Mononuclear cell (primary cell): ENCODE measurements around the gene ITPRIPL2. TPM values are rescaled to one million over a fixed set of nuclear protein-coding genes. Genes with fewer than 3 reads are reported as not detected.

ENCODE experiments used
- H3K27me3 ChIP-seq: 2 replicates; pipeline ENCODE4 v1.6.0; 2011; ENCODE audit warnings: low read length, control low read depth; ENCODE audit not compliant: insufficient read depth
- H3K4me1 ChIP-seq: 2 replicates; pipeline ENCODE4 v1.5.1; 2011; ENCODE audit warnings: mild to moderate bottlenecking, low read length, control low read depth; ENCODE audit not compliant: insufficient read depth
- H3K4me3 ChIP-seq: 2 replicates; pipeline ENCODE4 v1.5.1; 2011; ENCODE audit warnings: mild to moderate bottlenecking, low read length, moderate library complexity
- H3K9me3 ChIP-seq: 2 replicates; pipeline ENCODE4 v1.5.1; 2011; ENCODE audit warnings: low read depth, mild to moderate bottlenecking, control low read depth, low read length
- total RNA-seq: library from RNA; depleted of rRNA; stranded (reverse); fragments of >200 nt; gene quantifications from one replicate; pipeline ENCODE4 v1.2.3, GENCODE V29; 2012

The ITPRIPL2 gene
- total RNA-seq, 1 donor: 2.5 TPM

DNA sequence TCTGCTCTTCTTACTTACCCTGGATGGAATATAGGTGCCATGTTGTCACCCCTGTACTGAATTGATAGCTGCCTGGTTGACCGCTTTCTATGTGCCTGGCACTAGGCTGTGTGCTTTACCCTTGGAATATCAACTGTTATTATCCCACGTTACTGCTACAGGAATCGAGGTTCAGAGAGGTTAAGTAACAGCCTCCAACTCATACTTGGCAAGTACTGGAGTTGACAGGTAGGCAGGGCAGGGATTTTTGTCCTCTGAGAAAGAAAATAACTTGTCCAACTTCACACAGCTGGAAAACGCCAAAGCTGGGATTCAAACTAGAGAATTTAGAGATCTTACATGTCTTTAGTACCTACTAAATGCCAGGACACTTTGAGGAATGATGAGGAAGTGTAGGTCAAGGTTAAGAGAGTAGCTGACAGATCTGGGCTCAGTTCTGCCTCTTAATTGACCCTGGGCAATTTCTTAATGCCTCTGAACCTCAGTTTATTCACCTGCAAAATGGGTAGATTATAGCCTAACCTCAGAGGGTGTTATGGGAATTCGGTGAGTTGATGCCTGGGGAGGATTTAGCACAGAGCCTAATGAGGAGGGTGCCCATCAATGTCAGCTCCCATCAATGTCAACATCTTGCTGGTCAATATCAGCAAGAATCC, 25.8 kb downstream of the ITPRIPL2 start:
- H3K4me3 ChIP-seq: no peak overlapping the region
- H3K4me1 ChIP-seq: peaks cover 20% of the 10 kb centered on the region
- no peaks in the 10 kb centered on the region for H3K27me3 ChIP-seq
- H3K9me3 ChIP-seq: no peaks in the 10 kb centered on the region

DNA sequence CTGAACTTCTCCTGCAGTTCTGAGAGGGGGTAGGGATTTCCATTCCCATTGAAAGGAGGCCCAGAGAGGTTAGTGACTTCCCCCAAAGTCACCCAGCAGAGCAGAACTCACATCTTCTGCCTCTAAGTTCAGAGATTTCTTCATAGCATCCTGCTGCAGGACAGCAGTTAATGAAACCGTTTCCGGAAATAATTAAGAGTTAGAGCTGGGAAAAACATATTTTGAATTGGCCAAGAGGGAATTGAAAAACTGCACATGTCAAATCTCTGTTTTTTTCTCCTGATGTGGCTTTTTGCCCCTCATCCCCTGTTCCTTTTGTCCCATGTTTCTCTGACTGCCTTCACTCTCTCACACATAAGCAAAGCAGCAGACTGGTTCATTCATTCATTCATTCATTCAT, 26.6 kb downstream of the ITPRIPL2 start:
- Histone ChIP-seq H3K4me1 (peaks cover 20% of the 10 kb centered on the region), H3K9me3 (no peaks in the 10 kb centered on the region), H3K27me3 (no peaks in the 10 kb centered on the region), H3K4me3 (no peak overlapping the region)

DNA sequence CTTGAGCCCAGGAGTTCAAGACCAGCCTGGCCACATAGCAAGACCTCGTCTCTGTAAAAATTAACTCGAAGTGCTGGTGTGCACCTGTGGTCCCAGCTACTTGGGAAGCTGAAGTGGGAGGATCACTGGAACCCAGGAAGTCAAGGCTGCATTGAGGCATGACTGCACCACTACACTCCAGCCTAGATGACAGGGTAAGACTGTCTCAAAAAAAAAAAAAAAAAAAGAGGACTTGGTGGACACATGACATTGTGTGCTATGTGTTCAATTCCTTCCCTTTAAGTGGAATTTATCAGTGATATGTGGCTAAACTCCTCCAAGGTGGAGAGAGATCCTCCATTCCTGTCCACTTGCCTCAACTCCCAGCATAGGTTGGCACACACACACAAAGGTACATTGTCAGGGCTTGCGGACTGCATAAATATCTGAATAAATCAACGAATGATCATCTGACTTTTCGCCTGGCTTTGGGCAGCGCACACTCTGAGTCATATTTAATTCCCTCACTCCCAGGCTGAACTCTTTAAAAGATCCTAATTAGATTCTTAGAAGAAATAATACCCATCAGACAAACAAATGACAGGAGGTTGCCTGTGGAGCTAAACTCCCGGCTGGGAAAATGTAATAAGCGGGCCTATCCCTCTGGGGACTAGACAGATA, 29.3 kb downstream of the ITPRIPL2 start:
- Histone ChIP-seq H3K4me3 (no peak overlapping the region), H3K27me3 (no peaks in the 10 kb centered on the region), H3K9me3 (peaks cover 1% of the 10 kb centered on the region), H3K4me1 (peaks cover 4% of the 10 kb centered on the region)

DNA sequence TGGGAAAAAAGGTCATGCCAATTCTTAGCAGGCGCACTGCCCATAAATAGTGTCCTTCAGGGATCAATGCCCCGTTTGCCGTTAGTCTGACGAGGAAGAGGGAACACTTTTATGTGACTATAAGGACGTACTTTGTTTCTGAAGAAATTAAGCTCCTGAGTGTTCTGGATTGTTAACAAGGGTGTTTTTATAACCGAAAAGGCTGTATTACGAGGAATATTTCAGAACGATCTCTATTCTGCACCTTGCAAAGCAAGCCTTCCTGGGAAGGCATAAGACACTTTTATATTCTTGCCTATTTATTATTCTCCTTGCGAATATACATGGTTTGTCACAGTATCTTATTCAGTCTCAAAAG, 29.8 kb downstream of the ITPRIPL2 start:
- peaks cover 2% of the 10 kb centered on the region for H3K4me1 ChIP-seq
- H3K4me3 ChIP-seq: no peak overlapping the region

DNA sequence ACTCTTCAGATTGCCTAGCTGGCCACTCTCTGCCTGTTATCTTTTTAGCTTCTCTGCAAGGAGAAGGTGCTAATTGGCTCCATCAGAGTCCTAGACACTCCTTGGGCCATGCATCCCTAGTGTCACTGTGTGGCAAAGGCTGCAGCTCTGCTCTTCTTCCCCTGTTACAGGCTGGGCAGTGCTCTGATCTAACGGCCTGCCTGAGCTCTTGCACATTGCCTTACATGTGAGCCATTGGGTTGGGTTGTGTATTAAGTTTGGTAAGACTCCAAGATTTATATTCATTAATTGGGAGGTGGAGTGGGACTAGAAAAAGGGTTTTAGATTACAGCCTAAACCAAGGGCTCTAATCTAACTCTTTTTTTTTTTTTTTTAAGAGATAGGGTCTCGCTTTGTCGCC, 31.2 kb downstream of the ITPRIPL2 start:
- H3K4me1 ChIP-seq: no peaks in the 10 kb centered on the region
- no peak overlapping the region for H3K4me3 ChIP-seq

More for the DNA sequence above, 29.8 kb downstream of the ITPRIPL2 start:
- Histone ChIP-seq H3K27me3 (no peaks in the 10 kb centered on the region), H3K9me3 (peaks cover 4% of the 10 kb centered on the region)

DNA sequence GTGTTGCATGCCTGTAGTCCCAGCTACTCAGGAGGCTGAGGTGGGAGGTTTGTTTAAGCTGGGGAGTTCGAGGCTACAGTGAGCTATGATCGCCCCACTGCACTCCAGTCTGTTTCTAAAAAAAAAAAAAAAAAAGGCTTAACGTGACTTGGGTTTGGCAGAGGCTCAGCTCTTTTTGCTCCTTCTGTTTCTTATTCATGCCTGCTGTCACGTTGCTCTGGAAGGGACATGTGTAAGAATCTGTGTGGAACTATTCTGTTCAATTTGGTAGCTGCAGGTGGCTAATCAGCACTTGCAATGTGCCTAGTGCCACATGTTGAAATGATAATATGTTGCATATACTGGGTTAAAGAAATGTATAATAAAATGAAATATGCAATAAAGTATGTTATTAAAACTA, 33.4 kb downstream of the ITPRIPL2 start:
- Histone ChIP-seq H3K27me3 (no peaks in the 10 kb centered on the region), H3K4me1 (no peaks in the 10 kb centered on the region), H3K9me3 (peaks cover 4% of the 10 kb centered on the region), H3K4me3 (no peak overlapping the region)

More for the DNA sequence above, 31.2 kb downstream of the ITPRIPL2 start:
- no peaks in the 10 kb centered on the region for H3K27me3 ChIP-seq
- H3K9me3 ChIP-seq: peaks cover 4% of the 10 kb centered on the region

DNA sequence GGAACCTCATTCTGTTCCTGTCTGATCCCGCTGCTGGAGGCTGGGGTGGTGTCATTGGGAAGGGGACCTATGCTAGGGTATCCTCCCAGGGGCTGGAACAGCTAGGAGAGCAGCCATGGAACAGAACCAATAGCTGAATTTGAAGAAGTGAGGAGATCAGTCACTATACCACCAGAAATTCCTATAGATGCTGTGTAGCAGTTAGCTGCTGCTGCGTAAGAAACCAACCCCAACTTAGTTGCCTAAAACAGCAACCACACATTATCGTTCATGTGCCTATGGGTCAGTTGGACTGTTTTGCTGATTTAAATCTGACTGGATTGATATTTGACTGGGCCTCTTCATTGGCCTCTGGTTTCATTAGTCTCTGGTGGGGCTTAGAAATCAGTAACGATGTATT, 33.9 kb downstream of the ITPRIPL2 start:
- no peaks in the 10 kb centered on the region for H3K27me3 ChIP-seq
- no peak overlapping the region for H3K4me3 ChIP-seq
- peaks cover 4% of the 10 kb centered on the region for H3K9me3 ChIP-seq
- no peaks in the 10 kb centered on the region for H3K4me1 ChIP-seq

DNA sequence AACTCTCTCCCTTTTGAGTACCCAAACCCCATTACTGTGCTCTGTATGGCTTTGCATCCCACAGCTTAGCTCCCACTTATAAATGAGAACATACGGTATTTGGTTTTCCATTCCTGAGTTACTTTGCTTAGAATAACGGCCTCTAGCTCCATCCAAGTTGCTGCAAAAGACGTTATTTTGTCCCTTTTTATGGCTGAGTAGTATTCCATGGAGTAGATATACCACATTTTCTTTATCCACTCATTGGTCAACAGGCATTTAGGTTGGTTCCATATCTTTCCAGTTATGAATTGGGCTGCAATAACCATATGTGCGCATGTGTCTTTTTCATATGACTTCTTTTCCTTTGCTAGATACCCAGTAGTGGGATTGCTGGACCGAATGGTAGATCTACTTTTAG, 34.4 kb downstream of the ITPRIPL2 start:
- no peaks in the 10 kb centered on the region for H3K27me3 ChIP-seq
- no peaks in the 10 kb centered on the region for H3K4me1 ChIP-seq
- H3K9me3 ChIP-seq: peaks cover 4% of the 10 kb centered on the region
- H3K4me3 ChIP-seq: no peak overlapping the region

DNA sequence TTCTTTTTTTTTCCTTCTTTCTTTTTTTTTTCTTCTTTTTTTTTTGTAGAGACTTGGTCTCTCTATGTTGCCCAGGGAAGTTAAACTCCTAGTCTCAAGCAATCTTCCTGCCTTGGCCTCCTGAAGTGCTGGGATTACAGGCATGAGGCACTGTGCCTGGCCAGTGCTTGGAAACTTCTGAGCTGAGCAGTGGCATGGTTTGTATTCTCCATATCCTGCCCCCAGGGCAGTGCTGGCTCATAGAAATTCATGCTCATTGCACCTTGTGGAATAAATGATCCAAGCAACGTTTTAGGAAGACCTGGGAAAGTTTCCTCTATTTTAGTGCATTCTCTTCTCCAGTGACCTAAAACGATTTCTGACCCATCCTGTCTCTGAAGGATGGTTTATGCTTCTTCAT, 37.5 kb downstream of the ITPRIPL2 start:
- Histone ChIP-seq H3K27me3 (no peaks in the 10 kb centered on the region), H3K4me3 (no peak overlapping the region), H3K4me1 (no peaks in the 10 kb centered on the region), H3K9me3 (peaks cover 4% of the 10 kb centered on the region)

DNA sequence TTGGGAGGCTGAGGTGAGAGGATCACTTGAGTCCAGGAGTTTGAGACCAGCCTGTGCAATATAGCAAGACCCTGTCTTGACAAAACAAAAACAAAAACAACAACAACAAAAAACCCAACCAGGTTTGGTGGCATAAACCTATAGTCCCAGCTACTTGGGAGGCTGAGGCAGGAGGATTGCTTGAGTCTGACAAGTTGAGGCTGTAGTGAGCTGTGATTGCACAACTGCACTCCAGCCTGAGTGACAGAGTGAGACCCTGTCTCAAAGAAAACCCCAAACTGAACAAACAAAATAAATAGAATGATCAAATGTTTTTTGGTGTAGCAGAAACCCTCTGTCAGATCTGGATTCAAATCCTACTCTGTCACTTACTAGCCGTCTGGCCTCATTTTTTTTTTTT, 38.3 kb downstream of the ITPRIPL2 start:
- no peak overlapping the region for H3K4me3 ChIP-seq
- no peaks in the 10 kb centered on the region for H3K27me3 ChIP-seq
- H3K4me1 ChIP-seq: no peaks in the 10 kb centered on the region
- H3K9me3 ChIP-seq: peaks cover 4% of the 10 kb centered on the region

DNA sequence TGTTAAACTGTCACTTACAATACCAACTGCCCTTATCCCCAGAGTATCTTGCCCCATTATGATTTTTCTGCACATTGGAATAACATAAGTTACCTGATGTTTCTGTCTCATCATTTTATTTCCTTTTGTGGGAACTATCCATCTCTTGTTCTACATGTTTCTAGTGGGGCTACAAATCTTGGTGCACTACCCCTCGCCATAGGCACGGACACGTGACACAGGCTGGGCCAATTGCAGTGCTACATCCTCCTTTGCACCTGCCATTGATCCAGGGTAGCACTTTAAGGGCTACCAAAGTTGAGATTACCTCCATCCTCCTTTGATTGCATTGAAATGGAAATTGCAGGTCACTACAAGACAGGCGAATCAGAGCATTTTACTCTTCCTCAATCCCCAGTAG, 40.1 kb downstream of the ITPRIPL2 start:
- Histone ChIP-seq H3K27me3 (no peaks in the 10 kb centered on the region), H3K9me3 (no peaks in the 10 kb centered on the region), H3K4me3 (no peak overlapping the region), H3K4me1 (no peaks in the 10 kb centered on the region)

DNA sequence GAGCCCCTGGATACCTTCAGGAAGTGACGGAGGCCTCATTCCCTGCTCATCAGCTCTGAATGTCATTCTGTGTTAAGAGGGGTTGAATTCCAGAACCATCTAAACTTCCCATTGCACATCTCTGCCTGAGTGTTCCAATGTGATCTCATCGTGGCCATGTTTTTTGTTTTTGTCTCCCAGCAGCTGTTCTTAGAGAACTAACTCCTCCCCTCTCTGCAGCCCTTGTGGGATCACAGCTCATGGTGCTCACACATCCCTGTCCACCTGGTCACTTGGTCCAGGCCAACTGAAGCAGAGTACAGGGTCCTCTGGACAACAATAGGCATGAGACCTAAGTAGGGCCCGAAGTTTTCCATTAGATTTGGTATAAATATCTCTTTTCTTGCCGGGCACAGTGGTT, 48.3 kb downstream of the ITPRIPL2 start:
- Histone ChIP-seq H3K27me3 (peaks cover 5% of the 10 kb centered on the region), H3K4me1 (no peaks in the 10 kb centered on the region), H3K4me3 (no peak overlapping the region), H3K9me3 (no peaks in the 10 kb centered on the region)

DNA sequence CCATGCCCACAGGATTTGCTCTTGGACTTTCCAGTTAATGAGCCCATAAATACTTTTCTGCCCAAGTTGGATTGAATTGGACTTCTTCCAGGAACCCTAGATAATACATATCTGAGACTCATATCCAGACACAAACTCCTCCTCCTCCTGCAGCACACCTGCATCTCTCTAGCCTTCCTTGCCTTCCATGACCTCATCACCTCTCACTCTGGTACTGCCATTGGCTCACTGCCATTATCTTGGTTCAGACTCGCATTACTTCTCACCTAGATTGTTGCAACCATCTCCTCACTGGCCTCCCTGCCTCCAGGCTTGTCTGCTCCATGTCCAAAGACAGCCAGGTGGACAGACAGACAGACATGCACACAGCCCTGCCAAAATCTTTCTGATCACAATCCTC, 49.5 kb downstream of the ITPRIPL2 start:
- Histone ChIP-seq H3K9me3 (no peaks in the 10 kb centered on the region), H3K27me3 (peaks cover 5% of the 10 kb centered on the region), H3K4me1 (no peaks in the 10 kb centered on the region), H3K4me3 (no peak overlapping the region)

DNA sequence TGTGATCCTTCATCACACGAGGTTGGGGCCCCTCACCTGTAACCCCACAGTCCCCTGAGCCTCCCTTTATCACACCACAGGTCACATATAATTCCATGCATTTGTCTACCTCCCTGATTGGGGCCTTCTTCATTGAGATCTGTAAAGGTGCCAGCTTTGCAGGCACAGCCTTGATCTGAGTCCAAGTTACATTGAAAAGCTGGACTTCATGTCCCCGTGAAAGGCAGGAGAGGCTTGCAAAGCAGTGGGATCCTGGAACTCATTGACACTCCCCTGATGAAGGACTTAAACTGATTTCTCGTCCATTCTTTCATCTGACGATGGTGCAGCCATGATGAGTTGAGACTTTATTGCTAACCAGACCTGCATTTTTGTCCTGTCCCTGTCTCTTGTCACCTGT, 50.5 kb downstream of the ITPRIPL2 start:
- Histone ChIP-seq H3K27me3 (peaks cover 13% of the 10 kb centered on the region), H3K4me1 (no peaks in the 10 kb centered on the region), H3K4me3 (no peak overlapping the region), H3K9me3 (no peaks in the 10 kb centered on the region)

DNA sequence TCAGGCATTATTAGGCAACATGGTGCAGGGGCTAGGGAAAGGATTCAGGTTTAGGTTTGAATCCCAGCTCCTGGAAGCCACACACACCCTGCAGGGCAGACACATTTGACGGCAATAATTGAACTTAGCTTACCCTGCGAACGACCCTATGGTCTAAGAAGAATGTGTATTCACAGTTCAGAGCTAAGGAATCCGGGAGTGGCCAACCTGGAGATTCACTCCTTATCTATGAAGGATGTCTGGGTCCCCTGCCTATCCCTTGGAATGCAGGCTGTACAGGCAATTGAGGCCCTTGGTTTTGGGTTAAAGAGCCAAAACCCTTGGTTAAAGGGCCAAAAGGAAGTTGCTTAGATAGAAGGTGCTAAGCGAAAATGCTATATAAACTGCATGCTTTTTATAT, 51.3 kb downstream of the ITPRIPL2 start:
- Histone ChIP-seq H3K27me3 (peaks cover 21% of the 10 kb centered on the region), H3K4me1 (no peaks in the 10 kb centered on the region), H3K4me3 (no peak overlapping the region), H3K9me3 (no peaks in the 10 kb centered on the region)

DNA sequence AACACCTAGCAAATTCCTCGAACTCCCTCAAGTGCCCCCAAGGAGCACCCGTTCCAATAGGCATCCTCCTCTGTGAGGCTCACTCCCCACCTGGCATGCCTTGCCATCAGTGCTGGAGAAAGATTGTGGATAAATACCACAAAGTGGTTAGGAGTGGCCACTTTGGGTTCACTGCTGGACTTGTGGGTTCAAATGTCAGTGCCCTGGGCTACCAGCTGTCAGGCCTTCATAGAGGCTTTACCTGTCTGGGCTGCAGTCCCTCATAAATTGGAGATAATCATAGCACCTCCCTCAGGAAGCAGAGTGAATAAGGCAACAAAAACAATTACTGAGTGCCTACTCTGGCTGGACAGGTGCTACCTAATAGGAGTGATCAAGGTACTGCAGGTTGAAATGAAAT, 52.7 kb downstream of the ITPRIPL2 start:
- no peaks in the 10 kb centered on the region for H3K9me3 ChIP-seq
- H3K27me3 ChIP-seq: peaks cover 25% of the 10 kb centered on the region
- H3K4me1 ChIP-seq: no peaks in the 10 kb centered on the region
- no peak overlapping the region for H3K4me3 ChIP-seq
